Mesodermal cell (in vitro differentiated cells): ENCODE data around the gene COL1A1. TPM values are rescaled to one million over a fixed set of nuclear protein-coding genes. Genes with fewer than 3 reads are reported as not detected.
A peak's percentile ranks its signal among the peaks of the same experiment; 100 is the strongest.

Experiments
- H3K27ac ChIP-seq: 2 replicates; pipeline ENCODE4 v1.7.0; 2013; ENCODE audit warnings: mild to moderate bottlenecking, low read depth, low read length, moderate library complexity; ENCODE audit not compliant: severe bottlenecking
- H3K36me3 ChIP-seq: 2 replicates; pipeline ENCODE4 v1.7.1; 2013; ENCODE audit warnings: mild to moderate bottlenecking, low read length, moderate library complexity; ENCODE audit not compliant: control insufficient read depth, insufficient read depth
- H3K4me1 ChIP-seq: one replicate; pipeline ENCODE4 v1.7.1; 2013; ENCODE audit warnings: mild to moderate bottlenecking, low read length; ENCODE audit not compliant: insufficient read depth, control insufficient read depth, poor library complexity, severe bottlenecking
- H3K4me3 ChIP-seq: 2 replicates; pipeline ENCODE4 v1.7.0; 2013; ENCODE audit warnings: low read length, control low read depth, mild to moderate bottlenecking; ENCODE audit not compliant: insufficient read depth, poor library complexity, severe bottlenecking; ENCODE audit errors: extremely low read depth
- H3K9me3 ChIP-seq: 2 replicates; pipeline ENCODE4 v1.7.1; 2013; ENCODE audit warnings: mild to moderate bottlenecking, low read length, moderate library complexity; ENCODE audit not compliant: control insufficient read depth
- WGBS, 2 experiments: methylation state at CpG; one replicate each; pipeline ENCODE4 v1.1.5; 2013; ENCODE audit warnings: missing lambda C conversion rate in 2 of 2; ENCODE audit not compliant: insufficient coverage in 2 of 2; 5-methylcytosine and 5-hydroxymethylcytosine counted together
- polyA plus RNA-seq, 2 experiments: library from polyadenylated mRNA; stranded (reverse); fragments of 50-300 nt; gene quantifications; one replicate each; pipeline ENCODE4 v1.2.3, GENCODE V29; 2013

COL1A1 gene
- polyA plus RNA-seq (2013, experiment 1 of 2), result 852 TPM
- 735 TPM for polyA plus RNA-seq (2013, experiment 2 of 2)

DNA sequence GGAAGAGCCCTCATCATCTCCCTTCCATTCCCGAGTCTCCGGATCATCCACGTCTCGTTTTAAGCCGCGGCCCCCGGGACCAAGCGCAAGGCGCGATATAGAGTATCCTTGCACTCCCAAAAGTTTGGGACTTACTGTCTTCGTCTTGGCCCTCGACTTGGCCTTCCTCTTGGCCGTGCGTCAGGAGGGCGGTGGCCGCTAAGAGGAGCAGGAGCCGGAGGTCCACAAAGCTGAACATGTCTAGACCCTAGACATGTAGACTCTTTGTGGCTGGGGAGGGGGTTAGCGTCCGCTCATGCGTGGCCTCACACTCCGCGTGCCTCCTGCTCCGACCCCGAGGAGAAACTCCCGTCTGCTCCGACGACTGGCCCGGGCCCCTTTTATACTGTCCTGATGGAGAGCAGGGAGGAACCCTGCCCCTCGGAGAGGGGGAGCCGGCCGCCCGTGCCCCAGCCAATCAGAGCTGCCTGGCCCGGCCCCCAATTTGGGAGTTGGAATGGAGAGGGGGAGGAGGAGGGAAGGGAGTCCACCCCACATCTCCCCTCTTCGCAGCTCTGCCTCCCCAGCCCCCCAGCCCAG, at the start of gene COL1A1:
Gene COL1A1 (minus strand): TSS at position 356 of the 579 bp plus-strand sequence. CDS start 118 bp downstream, at position 238.
- H3K36me3 ChIP-seq, result peaks cover 32% of the 10 kb centered on the region
- H3K4me3 ChIP-seq, result peak within 1 kb of the TSS; percentile 80
- peaks cover 51% of the 10 kb centered on the region for H3K4me1 ChIP-seq
- H3K27ac ChIP-seq, result peak within 1 kb of the TSS; percentile 92
- WGBS, 2 experiments, result 14 to 18% methylated on average over 24 to 28 of the region's 34 CpGs
- no peaks in the 10 kb centered on the region for H3K9me3 ChIP-seq

GRCh38 chr17:50248255-50248654, 46.8 kb upstream of the COL1A1 start:
- no peaks in the 10 kb centered on the region for H3K36me3 ChIP-seq
- H3K4me3 ChIP-seq, result no peak overlapping the region
- H3K27ac ChIP-seq, result no peak overlapping the region
- 40% methylated on average over 1 of the region's 2 CpGs; no CpG with 5 or more reads in 1 of the 2 experiments for WGBS, 2 experiments
- no peaks in the 10 kb centered on the region for H3K4me1 ChIP-seq
- H3K9me3 ChIP-seq, result peaks cover 9% of the 10 kb centered on the region

DNA sequence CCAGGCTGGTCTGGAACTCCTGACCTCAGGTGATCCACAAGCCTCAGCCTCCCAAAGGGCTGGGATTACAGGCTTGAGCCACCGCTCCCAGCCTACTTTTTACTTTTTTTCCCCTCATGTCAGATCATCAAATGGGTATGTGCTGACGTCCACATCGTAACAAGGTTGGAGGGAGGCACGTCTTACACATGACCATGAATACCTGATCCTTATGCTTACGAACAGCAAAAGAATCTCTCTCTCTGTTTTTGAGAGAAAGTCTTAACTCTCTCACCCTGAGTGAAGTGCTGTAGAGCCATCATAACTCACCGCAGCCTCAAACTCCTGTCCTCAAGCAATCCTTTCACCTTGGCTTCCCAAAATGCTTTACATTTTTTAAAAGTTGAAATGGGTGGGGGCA, 43.3 kb upstream of the COL1A1 start:
- Histone ChIP-seq H3K27ac (no peak overlapping the region), H3K36me3 (no peaks in the 10 kb centered on the region), H3K4me3 (no peak overlapping the region), H3K9me3 (peaks cover 9% of the 10 kb centered on the region), H3K4me1 (no peaks in the 10 kb centered on the region)
- WGBS, 2 experiments, result 91 to 92% methylated on average over 5 to 6 of the region's 6 CpGs

DNA sequence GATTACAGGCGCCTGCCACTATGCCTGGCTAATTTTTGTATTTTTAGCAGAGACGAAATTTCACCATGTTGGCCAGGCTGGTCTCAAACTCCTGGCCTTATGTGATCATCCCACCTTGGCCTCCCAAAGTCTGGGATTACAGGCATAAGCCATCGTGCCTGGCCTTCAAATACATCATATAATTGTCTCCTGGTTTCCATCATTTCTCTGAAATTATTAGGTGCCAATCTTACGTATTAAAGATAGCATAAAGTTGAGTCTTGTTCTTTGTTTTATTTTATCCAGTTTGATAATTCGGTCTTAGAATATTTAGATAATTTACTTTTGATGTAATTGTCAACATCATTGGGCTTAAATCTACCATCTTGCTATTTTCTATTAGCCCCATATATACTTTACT, 40.0 kb upstream of the COL1A1 start:
- no peaks in the 10 kb centered on the region for H3K36me3 ChIP-seq
- H3K4me1 ChIP-seq, result no peaks in the 10 kb centered on the region
- no peak overlapping the region for H3K27ac ChIP-seq
- H3K9me3 ChIP-seq, result no peaks in the 10 kb centered on the region
- 70 to 87% methylated on average over 2 to 3 of the region's 5 CpGs for WGBS, 2 experiments
- H3K4me3 ChIP-seq, result no peak overlapping the region

GRCh38 chr17:50240851-50241250, 39.4 kb upstream of the COL1A1 start:
- no CpG with 5 or more reads among the region's 1 CpG for WGBS, 2 experiments
- H3K4me3 ChIP-seq, result no peak overlapping the region
- H3K9me3 ChIP-seq, result no peaks in the 10 kb centered on the region
- no peak overlapping the region for H3K27ac ChIP-seq
- no peaks in the 10 kb centered on the region for H3K36me3 ChIP-seq
- no peaks in the 10 kb centered on the region for H3K4me1 ChIP-seq

- Histone ChIP-seq H3K9me3 (no peaks in the 10 kb centered on the region), H3K4me1 (no peaks in the 10 kb centered on the region), H3K27ac (no peak overlapping the region), H3K36me3 (no peaks in the 10 kb centered on the region), H3K4me3 (no peak overlapping the region)
- WGBS, 2 experiments, result 88 to 89% methylated on average over 2 to 3 of the region's 4 CpGs
Measured at GRCh38 chr17:50239937-50240336, 38.5 kb upstream of the COL1A1 start.

- Histone ChIP-seq H3K9me3 (peaks cover 4% of the 10 kb centered on the region), H3K36me3 (no peaks in the 10 kb centered on the region), H3K4me1 (no peaks in the 10 kb centered on the region), H3K4me3 (no peak overlapping the region), H3K27ac (no peak overlapping the region)
- WGBS, 2 experiments, result 83 to 96% methylated on average over 2 to 4 of the region's 9 CpGs
Measured at GRCh38 chr17:50238601-50239280, 37.3 kb upstream of the COL1A1 start.

- no peak overlapping the region for H3K4me3 ChIP-seq
- H3K9me3 ChIP-seq, result peaks cover 4% of the 10 kb centered on the region
- no peaks in the 10 kb centered on the region for H3K4me1 ChIP-seq
- WGBS, 2 experiments, result 71 to 95% methylated on average over 1 to 2 of the region's 2 CpGs
- no peak overlapping the region for H3K27ac ChIP-seq
- H3K36me3 ChIP-seq, result no peaks in the 10 kb centered on the region
Measured at GRCh38 chr17:50237901-50238300, 36.5 kb upstream of the COL1A1 start.

- H3K4me1 ChIP-seq, result no peaks in the 10 kb centered on the region
- H3K27ac ChIP-seq, result no peak overlapping the region
- peaks cover 4% of the 10 kb centered on the region for H3K9me3 ChIP-seq
- H3K4me3 ChIP-seq, result no peak overlapping the region
- no peaks in the 10 kb centered on the region for H3K36me3 ChIP-seq
Measured at GRCh38 chr17:50234581-50234980, 33.1 kb upstream of the COL1A1 start.

- no peak overlapping the region for H3K4me3 ChIP-seq
- peaks cover 9% of the 10 kb centered on the region for H3K4me1 ChIP-seq
- no peak overlapping the region for H3K27ac ChIP-seq
- no peaks in the 10 kb centered on the region for H3K36me3 ChIP-seq
- 68 to 80% methylated on average over 3 of the region's 3 CpGs for WGBS, 2 experiments
- peaks cover 5% of the 10 kb centered on the region for H3K9me3 ChIP-seq
Measured at GRCh38 chr17:50225701-50226240, 24.3 kb upstream of the COL1A1 start.

GRCh38 chr17:50222922-50223321, 21.5 kb upstream of the COL1A1 start:
- Histone ChIP-seq H3K4me3 (no peak overlapping the region), H3K4me1 (peaks cover 30% of the 10 kb centered on the region), H3K36me3 (no peaks in the 10 kb centered on the region), H3K27ac (no peak overlapping the region), H3K9me3 (peaks cover 5% of the 10 kb centered on the region)
- 94 to 97% methylated on average over 2 to 5 of the region's 6 CpGs for WGBS, 2 experiments
